RWPE1 (cell line): Measurements from ENCODE around the gene NCLN.

Experiments used
- CTCF ChIA-PET: fragments of 350-600 bp; sonication (Branson Sonifier 250); formaldehyde crosslinking; extraction: SDS; loops from one replicate; lab custom pipeline; 2021; lab: Yijun Ruan, JAX
- POLR2A ChIA-PET: fragments of 400-600 bp; formaldehyde crosslinking; extraction: SDS; loops from one replicate; lab custom pipeline; 2020; ENCODE audit warnings: antibody characterized with exemption; ENCODE audit not compliant: low non-redundant PET; lab: Yijun Ruan, JAX
- DNase-seq: peaks from one replicate; pipeline ENCODE4 v3.0.0; 2012; ENCODE audit warnings: low spot score
- H3K27ac ChIP-seq: fragments of 450-650 bp; 2 replicates; pipeline ENCODE4 v1.5.1; 2017
- CTCF ChIP-seq: fragments of 450-650 bp; conservative IDR thresholded peaks from 2 replicates; pipeline ENCODE4 v1.5.1; 2017; ENCODE audit warnings: low read depth, mild to moderate bottlenecking

NCLN gene

GRCh38 chr19:3183721-3184641 lies 1.7 kb upstream of the NCLN start:
- POLR2A ChIA-PET, result interaction anchor here (0.5 to 0.7 kb wide), 2 partner anchors 207 to 233 kb away, joined by 3 to 5 read pairs; no protein-coding TSS in a partner anchor
- no peak for TF ChIP-seq CTCF
- peak overlapping the region; percentile 87 for H3K27ac ChIP-seq
- DNase-seq, result no peak
- CTCF ChIA-PET, result interaction anchor here (0.6 kb wide), 2 partner anchors 37 to 425 kb away, joined by 3 read pairs; no protein-coding TSS in a partner anchor

- peak overlapping the region; percentile 87 for H3K27ac ChIP-seq
- ChIA-PET CTCF (interaction anchor here (0.6 kb wide), 2 partner anchors 38 to 426 kb away, joined by 3 read pairs; no protein-coding TSS in a partner anchor), POLR2A (interaction anchor here (0.5 to 0.7 kb wide), 2 partner anchors 132 to 208 kb away, joined by 3 read pairs; no protein-coding TSS in a partner anchor)
- no peak for TF ChIP-seq CTCF
- DNase-seq, result peak; percentile 31
These were observed 776 bp upstream of the NCLN start for GRCh38 chr19:3184847-3185460.

- no peak for DNase-seq
- ChIA-PET POLR2A (no interaction called here), CTCF (interaction anchor here (0.6 to 0.9 kb wide), 2 partner anchors 235 to 320 kb away, joined by 3 read pairs; partner anchors contain the start of gene FZR1)
- peak overlapping the region; percentile 87 for H3K27ac ChIP-seq
- TF ChIP-seq CTCF, result no peak
These were observed 494 bp downstream of the NCLN start for GRCh38 chr19:3186160-3186688.

- no peak for TF ChIP-seq CTCF
- peak overlapping the region; percentile 87 for H3K27ac ChIP-seq
- ChIA-PET CTCF (interaction anchor here (0.9 kb wide), 1 partner anchor 236 kb away, joined by 3 read pairs; no protein-coding TSS in a partner anchor), POLR2A (no interaction called here)
- DNase-seq, result no peak
These were observed 1.3 kb downstream of the NCLN start for GRCh38 chr19:3186891-3187661.

- H3K27ac ChIP-seq, result peak overlapping the region; percentile 87
- no peak for TF ChIP-seq CTCF
- CTCF ChIA-PET, result no interaction called here
- no peak for DNase-seq
- POLR2A ChIA-PET, result no interaction called here
These were observed 2.2 kb downstream of the NCLN start for GRCh38 chr19:3187662-3188511.
